Lower leg skin (tissue), 3 donors: Measurements from ENCODE around the gene COX14.

Experiments used
- CTCF ChIP-seq, 3 donors: fragments of 450-650 bp; IDR thresholded peaks; one replicate each; pipeline ENCODE4 v1.5.1; 2016; ENCODE audit warnings: antibody characterized with exemption in 3 of 3, mild to moderate bottlenecking in 3 of 3, moderate library complexity in 2 of 3
- POLR2A ChIP-seq, 2 donors: fragments of 450-650 bp; IDR thresholded peaks; one replicate each; pipeline ENCODE4 v1.6.1; 2016 to 2017; ENCODE audit warnings: antibody characterized with exemption in 2 of 2, mild to moderate bottlenecking in 1 of 2, moderate library complexity in 1 of 2

- TF ChIP-seq CTCF (IDR thresholded peaks at IDR 0.05) (no peak), POLR2A (IDR thresholded peaks at IDR 0.05) (no peak)
Observed at GRCh38 chr12:50129290-50129689, 17.3 kb downstream of the COX14 start.
